ENCODE measurements around the gene DMXL1. TPM values are rescaled to one million over a fixed set of nuclear protein-coding genes. Genes with fewer than 3 reads are reported as not detected.

The DMXL1 gene
- polyA plus RNA-seq, 2 donors = 9.3 to 14.2 TPM

DNA sequence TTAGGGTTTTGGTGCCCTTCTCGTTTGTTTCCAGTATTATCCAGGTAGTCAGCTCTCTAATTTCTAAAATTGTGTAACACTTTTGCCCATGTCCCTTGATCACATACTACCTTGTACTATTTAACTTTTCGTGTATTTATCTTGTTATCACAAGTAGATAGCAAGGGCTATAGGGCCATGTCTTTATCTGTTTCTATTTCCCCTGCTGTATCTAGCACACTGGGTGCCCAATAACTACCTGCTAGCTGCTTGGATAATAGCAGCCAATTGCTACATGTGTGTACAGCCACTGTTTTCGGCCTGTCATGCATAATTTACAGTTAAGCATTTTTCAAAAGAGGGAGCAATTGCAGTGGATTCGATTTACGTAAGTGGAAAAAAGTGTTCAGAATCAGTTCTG lies 220.2 kb downstream of the DMXL1 start:
- H3K9me3 ChIP-seq (ENCODE audit: control insufficient read depth in 2 of 2, insufficient read depth in 1 of 2, low read depth in 1 of 2, low read length in 1 of 2) = no peaks in the 10 kb centered on the region
- peaks cover 0 to 4% of the 10 kb centered on the region in 2 donors for H3K4me1 ChIP-seq (ENCODE audit: control insufficient read depth in 2 of 2, insufficient read depth in 2 of 2, low read length in 1 of 2)
- no peaks in the 10 kb centered on the region for H3K36me3 ChIP-seq (ENCODE audit: control insufficient read depth in 2 of 2, insufficient read depth in 2 of 2, low read length in 1 of 2)
- H3K27ac ChIP-seq (ENCODE audit: low read depth in 2 of 2, low read length in 1 of 2) = no peak overlapping the region
- H3K27me3 ChIP-seq (ENCODE audit: control insufficient read depth in 1 of 2, insufficient read depth in 2 of 2, low read length in 2 of 2) = no peaks in the 10 kb centered on the region
- WGBS, 2 donors = 73 to 85% methylated on average over 5 of the region's 5 CpGs
- H3K4me3 ChIP-seq (ENCODE audit: low read depth in 1 of 2, low read length in 2 of 2) = no peak overlapping the region

DNA sequence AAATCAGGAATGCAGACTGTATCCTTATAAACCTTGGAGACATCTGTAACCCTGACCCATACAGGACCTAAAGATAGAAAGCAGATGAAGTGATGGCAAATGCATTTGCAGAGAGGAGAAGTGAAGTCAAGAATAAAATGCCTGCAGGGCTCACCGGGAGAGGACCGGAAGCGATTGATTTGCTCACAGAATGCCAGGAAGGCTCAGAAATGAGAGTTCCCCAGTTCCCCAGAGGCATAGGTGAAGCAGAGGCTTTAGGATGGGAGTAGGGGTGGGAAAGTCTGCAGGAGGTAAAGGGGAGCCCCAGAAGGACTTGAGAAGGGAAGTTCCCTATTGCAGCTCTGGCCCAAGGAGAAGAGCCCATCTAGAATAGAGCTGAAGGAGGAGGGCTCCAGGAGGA lies 221.0 kb downstream of the DMXL1 start:
- Histone ChIP-seq H3K4me1 (ENCODE audit: control insufficient read depth in 2 of 2, insufficient read depth in 2 of 2, low read length in 1 of 2) (peaks cover 0 to 4% of the 10 kb centered on the region in 2 donors), H3K4me3 (ENCODE audit: low read depth in 1 of 2, low read length in 2 of 2) (no peak overlapping the region), H3K27me3 (ENCODE audit: control insufficient read depth in 1 of 2, insufficient read depth in 2 of 2, low read length in 2 of 2) (no peaks in the 10 kb centered on the region), H3K27ac (ENCODE audit: low read depth in 2 of 2, low read length in 1 of 2) (no peak overlapping the region), H3K36me3 (ENCODE audit: control insufficient read depth in 2 of 2, insufficient read depth in 2 of 2, low read length in 1 of 2) (no peaks in the 10 kb centered on the region), H3K9me3 (ENCODE audit: control insufficient read depth in 2 of 2, insufficient read depth in 1 of 2, low read depth in 1 of 2, low read length in 1 of 2) (no peaks in the 10 kb centered on the region)
- 51 to 53% methylated on average over 3 of the region's 3 CpGs for WGBS, 2 donors

- H3K4me3 ChIP-seq (ENCODE audit: low read depth in 1 of 2, low read length in 2 of 2) = no peak overlapping the region
- H3K4me1 ChIP-seq (ENCODE audit: control insufficient read depth in 2 of 2, insufficient read depth in 2 of 2, low read length in 1 of 2) = peaks cover 0 to 4% of the 10 kb centered on the region in 2 donors
- H3K36me3 ChIP-seq (ENCODE audit: control insufficient read depth in 2 of 2, insufficient read depth in 2 of 2, low read length in 1 of 2) = no peaks in the 10 kb centered on the region
- H3K27ac ChIP-seq (ENCODE audit: low read depth in 2 of 2, low read length in 1 of 2) = no peak overlapping the region
- no peaks in the 10 kb centered on the region for H3K9me3 ChIP-seq (ENCODE audit: control insufficient read depth in 2 of 2, insufficient read depth in 1 of 2, low read depth in 1 of 2, low read length in 1 of 2)
- 84 to 87% methylated on average over 3 of the region's 3 CpGs for WGBS, 2 donors
- H3K27me3 ChIP-seq (ENCODE audit: control insufficient read depth in 1 of 2, insufficient read depth in 2 of 2, low read length in 2 of 2) = no peaks in the 10 kb centered on the region
Observed at GRCh38 chr5:119292701-119293515, 222.0 kb downstream of the DMXL1 start.

DNA sequence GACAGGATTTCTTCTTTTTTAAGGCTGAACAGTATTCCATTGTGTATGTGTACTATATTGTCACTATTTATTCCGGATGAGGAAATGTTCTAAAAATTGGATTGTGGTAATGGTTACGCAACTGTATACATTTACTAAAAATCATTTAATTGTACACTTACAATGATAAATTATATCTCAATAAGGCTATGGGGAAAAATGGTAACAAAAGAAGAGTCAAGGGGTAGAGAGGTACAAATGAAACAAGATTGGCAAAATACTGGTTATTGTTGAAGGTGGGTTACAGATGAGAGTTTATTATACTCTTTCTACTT lies 222.6 kb downstream of the DMXL1 start:
- no peaks in the 10 kb centered on the region for H3K36me3 ChIP-seq (ENCODE audit: control insufficient read depth in 2 of 2, insufficient read depth in 2 of 2, low read length in 1 of 2)
- WGBS, 2 donors = 88 to 94% methylated on average over 2 of the region's 2 CpGs

More for the DNA sequence above, 222.6 kb downstream of the DMXL1 start:
- Histone ChIP-seq H3K9me3 (ENCODE audit: control insufficient read depth in 2 of 2, insufficient read depth in 1 of 2, low read depth in 1 of 2, low read length in 1 of 2) (no peaks in the 10 kb centered on the region), H3K4me3 (ENCODE audit: low read depth in 1 of 2, low read length in 2 of 2) (no peak overlapping the region), H3K27me3 (ENCODE audit: control insufficient read depth in 1 of 2, insufficient read depth in 2 of 2, low read length in 2 of 2) (no peaks in the 10 kb centered on the region), H3K27ac (ENCODE audit: low read depth in 2 of 2, low read length in 1 of 2) (no peak overlapping the region), H3K4me1 (ENCODE audit: control insufficient read depth in 2 of 2, insufficient read depth in 2 of 2, low read length in 1 of 2) (peaks cover 0 to 4% of the 10 kb centered on the region in 2 donors)

Other genes with a start within 250 kb of the DMXL1 start
- gene DTWD2, start 82.5 kb upstream of the DMXL1 start, polyA plus RNA-seq = 1 to 10 TPM; 2.1 to 2.6 TPM

All from esophagus (tissue), 2 donors.